Measurements from ENCODE around the gene CHST3. TPM values are rescaled to one million over a fixed set of nuclear protein-coding genes. Genes with fewer than 3 reads are reported as not detected.

The CHST3 gene
- total RNA-seq, 1 experiment from 2014 or later, result 6.1 TPM

- Mint-ChIP-seq H3K36me3 (ENCODE audit: insufficient read depth in 1 of 3, low read depth in 3 of 3) (peaks cover 17 to 32% (median 26%) of the 10 kb centered on the region in 3 experiments), H3K4me3 (no peak overlapping the region), H3K27ac (no peak overlapping the region), H3K4me1 (no peaks in the 10 kb centered on the region), H3K27me3 (ENCODE audit: low read depth) (peaks cover 9% of the 10 kb centered on the region), H3K9me3 (peaks cover 35 to 42% of the 10 kb centered on the region in 2 experiments)
- no peak overlapping the region for H3K27ac ChIP-seq (ENCODE audit: insufficient read length, low read depth, low read length)
- no CpG with 5 or more reads among the region's 6 CpGs for WGBS (ENCODE audit: extremely low coverage, insufficient read length, low lambda C conversion rate)
- H3K4me1 ChIP-seq (ENCODE audit: insufficient read depth, low read length), result no peaks in the 10 kb centered on the region
- no peak overlapping the region for H2BK15ac ChIP-seq (ENCODE audit: low read depth, low read length)
- no peaks in the 10 kb centered on the region for H3K27me3 ChIP-seq (ENCODE audit: insufficient read depth, low read length)
- H2BK5ac ChIP-seq (ENCODE audit: insufficient read length, low read length), result no peak overlapping the region
- H4K8ac ChIP-seq (replicated peaks; ENCODE audit: insufficient read length, low read depth, low read length), result no peak overlapping the region
- DNase-seq, result no peak
- H3K79me2 ChIP-seq (ENCODE audit: insufficient read depth, low read length), result no peaks in the 10 kb centered on the region
- H3K23me2 ChIP-seq (ENCODE audit: insufficient read length, low read depth, low read length, poor library complexity, severe bottlenecking), result no peaks in the 10 kb centered on the region
- H3K18ac ChIP-seq (ENCODE audit: insufficient read length, low read depth, low read length), result no peak overlapping the region
- no peak overlapping the region for H2AK5ac ChIP-seq (ENCODE audit: insufficient read length, low read length)
- H4K5ac ChIP-seq (ENCODE audit: insufficient read length, low read depth, low read length), result no peak overlapping the region
- H3K79me1 ChIP-seq (ENCODE audit: insufficient read depth, low read depth, low read length, poor library complexity, severe bottlenecking), result no peaks in the 10 kb centered on the region
- H3K4ac ChIP-seq (ENCODE audit: low read depth, low read length), result no peak overlapping the region
- no peak overlapping the region for H4K91ac ChIP-seq (ENCODE audit: insufficient read length, low read depth, low read length)
- no peak overlapping the region for H2BK12ac ChIP-seq (ENCODE audit: insufficient read length, low read depth, low read length)
- no peak overlapping the region for H2BK20ac ChIP-seq (ENCODE audit: low read depth, low read length, poor library complexity, severe bottlenecking)
- TF ChIP-seq, protein P1, sequence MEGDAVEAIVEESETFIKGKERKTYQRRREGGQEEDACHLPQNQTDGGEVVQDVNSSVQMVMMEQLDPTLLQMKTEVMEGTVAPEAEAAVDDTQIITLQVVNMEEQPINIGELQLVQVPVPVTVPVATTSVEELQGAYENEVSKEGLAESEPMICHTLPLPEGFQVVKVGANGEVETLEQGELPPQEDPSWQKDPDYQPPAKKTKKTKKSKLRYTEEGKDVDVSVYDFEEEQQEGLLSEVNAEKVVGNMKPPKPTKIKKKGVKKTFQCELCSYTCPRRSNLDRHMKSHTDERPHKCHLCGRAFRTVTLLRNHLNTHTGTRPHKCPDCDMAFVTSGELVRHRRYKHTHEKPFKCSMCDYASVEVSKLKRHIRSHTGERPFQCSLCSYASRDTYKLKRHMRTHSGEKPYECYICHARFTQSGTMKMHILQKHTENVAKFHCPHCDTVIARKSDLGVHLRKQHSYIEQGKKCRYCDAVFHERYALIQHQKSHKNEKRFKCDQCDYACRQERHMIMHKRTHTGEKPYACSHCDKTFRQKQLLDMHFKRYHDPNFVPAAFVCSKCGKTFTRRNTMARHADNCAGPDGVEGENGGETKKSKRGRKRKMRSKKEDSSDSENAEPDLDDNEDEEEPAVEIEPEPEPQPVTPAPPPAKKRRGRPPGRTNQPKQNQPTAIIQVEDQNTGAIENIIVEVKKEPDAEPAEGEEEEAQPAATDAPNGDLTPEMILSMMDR (conservative IDR thresholded peaks at IDR 0.05), result no peak
- H3K9ac ChIP-seq (ENCODE audit: extremely low read depth, insufficient read length, low read length), result no peak overlapping the region
- H2BK120ac ChIP-seq (ENCODE audit: low read depth, low read length, poor library complexity, severe bottlenecking), result no peak overlapping the region
- H3K14ac ChIP-seq (ENCODE audit: insufficient read depth, low read length), result no peak overlapping the region
- H4K20me1 ChIP-seq (ENCODE audit: control insufficient read depth, insufficient read depth, insufficient read length), result no peaks in the 10 kb centered on the region
- peaks cover 31% of the 10 kb centered on the region for H3K9me3 ChIP-seq (ENCODE audit: control insufficient read depth, low read depth, low read length)
- no peak overlapping the region for H3K23ac ChIP-seq (ENCODE audit: insufficient read length, low read depth, low read length)
- no peak overlapping the region for H2AFZ ChIP-seq (ENCODE audit: low read length)
- no peak overlapping the region for H3K4me2 ChIP-seq (ENCODE audit: insufficient read depth, insufficient read length, low read length)
- H3T11ph ChIP-seq (ENCODE audit: low read length), result no peak overlapping the region
- no peak overlapping the region for H3K56ac ChIP-seq (ENCODE audit: insufficient read length, low read depth, low read length)
Measured at GRCh38 chr10:71950683-71951082, 13.5 kb upstream of the CHST3 start.

Data from H9 (cell line).